Neural progenitor cell (in vitro differentiated cells): ENCODE measurements around the gene DHH. TPM values are rescaled to one million over a fixed set of nuclear protein-coding genes. Genes with fewer than 3 reads are reported as not detected.

ENCODE experiments used
- DNase-seq: peaks from one replicate; pipeline ENCODE4 v3.0.0-alpha.2; 2016; ENCODE audit warnings: low spot score
- H2AFZ ChIP-seq: fragments of 200-600 bp; sonication (generic); replicated peaks from 2 replicates; pipeline ENCODE4 v1.6.1; 2016; ENCODE audit warnings: antibody characterized with exemption
- H3F3A ChIP-seq: fragments of 200-600 bp; sonication (generic); 2 replicates; pipeline ENCODE4 v1.6.1; 2016; ENCODE audit warnings: antibody characterized with exemption, low read depth
- H3K27ac ChIP-seq: fragments of 200-600 bp; sonication (generic); 2 replicates; pipeline ENCODE4 v1.5.1; 2016; ENCODE audit warnings: mild to moderate bottlenecking
- H3K27me3 ChIP-seq: fragments of 200-600 bp; sonication (generic); 2 replicates; pipeline ENCODE4 v1.6.1; 2016; ENCODE audit warnings: mild to moderate bottlenecking, moderate library complexity
- H3K36me3 ChIP-seq: fragments of 200-600 bp; sonication (generic); 2 replicates; pipeline ENCODE4 v1.5.1; 2016
- H3K4me1 ChIP-seq: fragments of 200-600 bp; sonication (generic); 2 replicates; pipeline ENCODE4 v1.6.1; 2016; ENCODE audit warnings: mixed run types
- H3K4me2 ChIP-seq: fragments of 200-600 bp; sonication (generic); 2 replicates; pipeline ENCODE4 v1.6.1; 2016
- H3K4me3 ChIP-seq: fragments of 200-600 bp; sonication (generic); 2 replicates; pipeline ENCODE4 v1.5.1; 2016
- H3K79me2 ChIP-seq: fragments of 200-600 bp; sonication (generic); 2 replicates; pipeline ENCODE4 v1.6.1; 2016; ENCODE audit warnings: low read depth
- H3K9ac ChIP-seq: fragments of 200-600 bp; sonication (generic); 2 replicates; pipeline ENCODE4 v1.6.1; 2016
- H3K9me3 ChIP-seq: fragments of 200-600 bp; sonication (generic); 2 replicates; pipeline ENCODE4 v1.5.1; 2016; ENCODE audit warnings: low read depth
- H4K20me1 ChIP-seq: fragments of 200-600 bp; sonication (generic); 2 replicates; pipeline ENCODE4 v1.6.1; 2016; ENCODE audit warnings: low read depth
- H3K27ac Mint-ChIP-seq: 3 replicates; pipeline ENCODE4 v1.8.0; 2021; ENCODE audit warnings: mixed read lengths
- H3K27me3 Mint-ChIP-seq: 2 replicates; pipeline ENCODE4 v1.8.0; 2022; ENCODE audit warnings: low read depth, mild to moderate bottlenecking, inconsistent platforms, moderate library complexity, mixed read lengths; ENCODE audit not compliant: insufficient read depth
- H3K36me3 Mint-ChIP-seq: 3 replicates; pipeline ENCODE4 v1.8.0; 2021; ENCODE audit warnings: mixed read lengths
- H3K4me1 Mint-ChIP-seq: 3 replicates; pipeline ENCODE4 v1.8.0; 2021; ENCODE audit warnings: mixed read lengths
- H3K4me3 Mint-ChIP-seq: 3 replicates; pipeline ENCODE4 v1.8.0; 2021; ENCODE audit warnings: mild to moderate bottlenecking, moderate library complexity, mixed read lengths
- H3K9me3 Mint-ChIP-seq: 3 replicates; pipeline ENCODE4 v1.8.0; 2020; ENCODE audit warnings: mixed read lengths
- CTCF ChIP-seq: fragments of 200-600 bp; sonication (generic); IDR thresholded peaks from 2 replicates; pipeline ENCODE4 v1.5.1; 2017; ENCODE audit warnings: antibody characterized with exemption, mild to moderate bottlenecking
- EZH2 ChIP-seq: fragments of 200-600 bp; sonication (generic); IDR thresholded peaks from 2 replicates; pipeline ENCODE4 v1.6.1; 2017; ENCODE audit warnings: antibody characterized with exemption, mild to moderate bottlenecking, moderate library complexity
- EZH2phosphoT487 ChIP-seq: fragments of 200-600 bp; sonication (generic); IDR thresholded peaks from 2 replicates; pipeline ENCODE4 v1.6.1; 2017; ENCODE audit warnings: antibody characterized with exemption
- total RNA-seq: library from RNA; depleted of rRNA; stranded (reverse); fragments of >200 nt; gene quantifications from 2 replicates; pipeline ENCODE4 v1.2.3, GENCODE V29; 2015; ENCODE audit warnings: low replicate concordance

Gene DHH
- total RNA-seq, 1 donor from 2014 or later = not detected

DNA sequence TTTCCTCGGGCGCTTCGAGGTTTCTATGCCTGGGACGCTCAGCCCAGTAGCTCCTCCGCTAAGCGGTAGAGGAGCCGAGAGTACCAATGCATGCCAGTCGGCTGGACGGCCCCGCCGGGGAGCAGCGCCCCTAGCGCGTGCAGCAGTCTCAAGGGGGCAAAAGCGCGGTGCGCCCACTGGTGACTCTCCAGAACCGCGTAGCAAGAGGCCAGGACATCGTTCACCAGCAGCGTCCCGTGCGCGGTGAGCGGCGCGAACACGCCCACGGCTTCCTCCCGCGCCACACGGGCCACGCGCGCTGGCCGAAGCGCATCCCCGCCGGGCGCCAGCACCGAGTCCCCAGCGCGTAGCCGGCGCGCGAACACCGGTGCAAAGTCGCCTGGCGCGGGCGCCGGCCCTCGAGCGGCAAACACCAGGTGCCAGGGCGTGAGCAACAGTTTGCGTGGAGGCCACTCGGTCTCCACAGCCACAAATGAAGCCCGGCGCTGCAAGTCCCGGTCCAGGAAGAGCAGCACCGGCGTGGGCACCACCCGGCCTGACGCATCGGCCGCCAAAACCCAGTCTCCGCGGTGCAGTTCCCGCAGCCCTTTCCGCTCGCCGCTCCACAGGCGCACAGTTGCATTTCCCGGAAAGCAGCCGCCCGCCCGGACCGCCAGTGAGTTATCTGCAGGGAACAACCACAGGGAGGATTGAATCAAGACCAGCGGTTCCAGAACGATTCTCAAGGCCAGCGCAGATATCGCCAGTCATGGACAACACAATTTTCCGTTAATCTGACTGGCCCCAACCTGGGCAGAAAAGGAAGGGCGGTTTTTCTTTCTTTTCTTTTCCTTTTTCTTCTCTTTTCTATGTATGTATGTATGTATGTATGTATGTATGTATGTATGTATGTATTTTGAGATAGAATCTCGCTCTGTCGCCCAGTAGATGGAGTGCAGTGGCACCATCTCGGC is 4.5 kb downstream of the DHH start:
- peaks cover 2% of the 10 kb centered on the region for H3K9me3 Mint-ChIP-seq
- peak overlapping the region; percentile 76 for H3K27ac Mint-ChIP-seq
- peak overlapping the region; percentile 80 for H3K4me3 Mint-ChIP-seq
- peak overlapping the region; percentile 68 for H3K4me2 ChIP-seq
- H3K79me2 ChIP-seq = no peaks in the 10 kb centered on the region
- H3K9ac ChIP-seq = no peak overlapping the region
- H3K36me3 ChIP-seq = no peaks in the 10 kb centered on the region
- no peaks in the 10 kb centered on the region for H3K9me3 ChIP-seq
- peaks cover 39% of the 10 kb centered on the region for H3K4me1 ChIP-seq
- TF ChIP-seq EZH2phosphoT487 = peak; percentile 98
- peak; percentile 99 for TF ChIP-seq EZH2
- peak; percentile 58 for TF ChIP-seq CTCF
- peaks cover 48% of the 10 kb centered on the region for H3K4me1 Mint-ChIP-seq
- H3K27me3 Mint-ChIP-seq = peaks cover 72% of the 10 kb centered on the region
- peak; percentile 74 for DNase-seq
- peak overlapping the region; percentile 26 for H2AFZ ChIP-seq
- H3K4me3 ChIP-seq = peak overlapping the region; percentile 36
- no peak overlapping the region for H3K27ac ChIP-seq
- H3K36me3 Mint-ChIP-seq = peaks cover 3% of the 10 kb centered on the region
- H3K27me3 ChIP-seq = peaks cover 100% of the 10 kb centered on the region
- H3F3A ChIP-seq = peaks cover 46% of the 10 kb centered on the region
- peaks cover 27% of the 10 kb centered on the region for H4K20me1 ChIP-seq

DNA sequence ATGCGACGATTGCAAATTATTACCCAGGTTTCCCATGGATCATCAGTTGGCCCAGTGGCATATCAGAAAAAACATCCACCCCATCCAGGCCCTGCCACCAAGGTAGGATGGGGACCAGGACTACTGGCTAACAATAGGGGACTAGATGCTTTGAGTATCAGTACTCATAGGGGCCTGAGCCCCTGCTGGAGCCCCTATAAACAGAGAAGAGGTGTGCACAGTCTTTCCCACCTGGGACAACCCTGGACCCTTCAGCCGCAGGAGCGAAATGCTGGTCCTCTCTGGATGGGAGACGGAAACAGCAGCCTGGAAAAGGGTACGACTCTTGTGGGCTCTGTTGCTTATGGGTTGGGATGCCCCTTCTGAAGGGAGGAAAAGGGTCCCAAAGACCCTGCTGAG is 5.7 kb downstream of the DHH start:
- Histone ChIP-seq H3K27me3 (peaks cover 89% of the 10 kb centered on the region), H3K4me1 (peaks cover 28% of the 10 kb centered on the region), H4K20me1 (peaks cover 17% of the 10 kb centered on the region), H3K79me2 (no peaks in the 10 kb centered on the region), H3F3A (peaks cover 39% of the 10 kb centered on the region), H3K27ac (no peak overlapping the region), H3K4me3 (no peak overlapping the region), H3K9me3 (no peaks in the 10 kb centered on the region), H3K4me2 (no peak overlapping the region), H3K36me3 (no peaks in the 10 kb centered on the region), H3K9ac (no peak overlapping the region), H2AFZ (no peak overlapping the region)
- H3K27ac Mint-ChIP-seq = no peak overlapping the region
- H3K36me3 Mint-ChIP-seq = no peaks in the 10 kb centered on the region
- H3K4me3 Mint-ChIP-seq = peak overlapping the region; percentile 43
- H3K9me3 Mint-ChIP-seq = peaks cover 2% of the 10 kb centered on the region
- peaks cover 64% of the 10 kb centered on the region for H3K27me3 Mint-ChIP-seq
- DNase-seq = no peak
- no peak for TF ChIP-seq EZH2phosphoT487
- TF ChIP-seq CTCF = no peak
- no peak for TF ChIP-seq EZH2
- peaks cover 43% of the 10 kb centered on the region for H3K4me1 Mint-ChIP-seq

- peaks cover 83% of the 10 kb centered on the region for H3K27me3 ChIP-seq
- H3K27ac ChIP-seq = no peak overlapping the region
- Mint-ChIP-seq H3K27ac (no peak overlapping the region), H3K36me3 (no peaks in the 10 kb centered on the region), H3K4me3 (peak overlapping the region; percentile 43), H3K4me1 (peaks cover 37% of the 10 kb centered on the region), H3K27me3 (peaks cover 58% of the 10 kb centered on the region), H3K9me3 (peaks cover 2% of the 10 kb centered on the region)
- no peak overlapping the region for H3K4me3 ChIP-seq
- H3F3A ChIP-seq = peaks cover 37% of the 10 kb centered on the region
- peak overlapping the region; percentile 65 for H3K4me2 ChIP-seq
- H2AFZ ChIP-seq = no peak overlapping the region
- H3K36me3 ChIP-seq = no peaks in the 10 kb centered on the region
- no peak overlapping the region for H3K9ac ChIP-seq
- H3K9me3 ChIP-seq = no peaks in the 10 kb centered on the region
- DNase-seq = peak; percentile 85
- H3K79me2 ChIP-seq = no peaks in the 10 kb centered on the region
- peaks cover 13% of the 10 kb centered on the region for H4K20me1 ChIP-seq
- TF ChIP-seq CTCF (peak; percentile 92), EZH2 (peak; percentile 85), EZH2phosphoT487 (peak; percentile 56)
- peaks cover 22% of the 10 kb centered on the region for H3K4me1 ChIP-seq
Observed at GRCh38 chr12:49088150-49088931, 6.3 kb downstream of the DHH start.
